ENCODE results near the gene UST. TPM values are rescaled to one million over a fixed set of nuclear protein-coding genes. Genes with fewer than 3 reads are reported as not detected.
"Not testable (repeated sequence)": the region's sequence is repeated elsewhere in the genome, so short reads cannot be mapped to it uniquely, and the experiment has no call there.

Gene UST
- total and polyA plus RNA-seq, 4 donors = 8.4 to 21.5 (median 14.1) TPM

- 47 to 56% methylated on average over 16 of the region's 16 CpGs for WGBS, 2 donors
- no peak for ATAC-seq (ENCODE audit: low FRiP score)
- H3K36me3 ChIP-seq (ENCODE audit: control insufficient read depth in 1 of 2, insufficient read depth in 2 of 2, low read length in 1 of 2) = no peaks in the 10 kb centered on the region
- H3K4me3 ChIP-seq (ENCODE audit: low read length in 2 of 2) = no peak overlapping the region
- no peak overlapping the region for H3K27ac ChIP-seq (ENCODE audit: low read depth in 1 of 2, low read length in 2 of 2)
- no peaks in the 10 kb centered on the region for H3K27me3 ChIP-seq (ENCODE audit: control insufficient read depth in 1 of 2, insufficient read depth in 2 of 2, low read length in 1 of 2)
- H3K9me3 ChIP-seq (ENCODE audit: control insufficient read depth, low read length) = no peaks in the 10 kb centered on the region
- intact Hi-C loops (cut with DNase I) = no loop called here
- H3K4me1 ChIP-seq (ENCODE audit: control insufficient read depth in 1 of 2, insufficient read depth in 2 of 2, low read length in 2 of 2) = peaks cover 0 to 6% of the 10 kb centered on the region in 2 donors
- DNase-seq = no peak
These were observed 105.1 kb downstream of the UST start for GRCh38 chr6:148851683-148852556.

GRCh38 chr6:148852688-148853087 is 105.9 kb downstream of the UST start:
- Histone ChIP-seq H3K9me3 (ENCODE audit: control insufficient read depth, low read length) (no peaks in the 10 kb centered on the region), H3K27me3 (ENCODE audit: control insufficient read depth in 1 of 2, insufficient read depth in 2 of 2, low read length in 1 of 2) (no peaks in the 10 kb centered on the region), H3K4me3 (ENCODE audit: low read length in 2 of 2) (no peak overlapping the region), H3K27ac (ENCODE audit: low read depth in 1 of 2, low read length in 2 of 2) (no peak overlapping the region), H3K4me1 (ENCODE audit: control insufficient read depth in 1 of 2, insufficient read depth in 2 of 2, low read length in 2 of 2) (peaks cover 0 to 6% of the 10 kb centered on the region in 2 donors), H3K36me3 (ENCODE audit: control insufficient read depth in 1 of 2, insufficient read depth in 2 of 2, low read length in 1 of 2) (no peaks in the 10 kb centered on the region)
- no peak for DNase-seq
- WGBS, 2 donors = 90 to 92% methylated on average over 6 of the region's 6 CpGs
- no peak for ATAC-seq (ENCODE audit: low FRiP score)
- intact Hi-C loops (cut with DNase I) = no loop called here

- H3K4me3 ChIP-seq (ENCODE audit: low read length in 2 of 2); H3K27ac ChIP-seq (ENCODE audit: low read depth in 1 of 2, low read length in 2 of 2); H3K4me1 ChIP-seq (ENCODE audit: control insufficient read depth in 1 of 2, insufficient read depth in 2 of 2, low read length in 2 of 2); H3K27me3 ChIP-seq (ENCODE audit: control insufficient read depth in 1 of 2, insufficient read depth in 2 of 2, low read length in 1 of 2); DNase-seq; H3K9me3 ChIP-seq (ENCODE audit: control insufficient read depth, low read length); H3K36me3 ChIP-seq (ENCODE audit: control insufficient read depth in 1 of 2, insufficient read depth in 2 of 2, low read length in 1 of 2); ATAC-seq (ENCODE audit: low FRiP score); intact Hi-C loops (cut with DNase I): not testable (repeated sequence)
- 97% methylated on average over 3 of the region's 3 CpGs for WGBS, 2 donors
These were observed 106.3 kb downstream of the UST start for GRCh38 chr6:148853113-148853512.

- no peak overlapping the region for H3K27ac ChIP-seq (ENCODE audit: low read depth in 1 of 2, low read length in 2 of 2)
- H3K36me3 ChIP-seq (ENCODE audit: control insufficient read depth in 1 of 2, insufficient read depth in 2 of 2, low read length in 1 of 2) = no peaks in the 10 kb centered on the region
- H3K4me3 ChIP-seq (ENCODE audit: low read length in 2 of 2) = no peak overlapping the region
- intact Hi-C loops (cut with DNase I) = no loop called here
- 20 to 29% methylated on average over 5 of the region's 5 CpGs for WGBS, 2 donors
- peaks cover 0 to 6% of the 10 kb centered on the region in 2 donors for H3K4me1 ChIP-seq (ENCODE audit: control insufficient read depth in 1 of 2, insufficient read depth in 2 of 2, low read length in 2 of 2)
- no peak for DNase-seq
- no peaks in the 10 kb centered on the region for H3K27me3 ChIP-seq (ENCODE audit: control insufficient read depth in 1 of 2, insufficient read depth in 2 of 2, low read length in 1 of 2)
- no peak for ATAC-seq (ENCODE audit: low FRiP score)
- no peaks in the 10 kb centered on the region for H3K9me3 ChIP-seq (ENCODE audit: control insufficient read depth, low read length)
These were observed 107.3 kb downstream of the UST start for GRCh38 chr6:148854096-148854495.

- H3K9me3 ChIP-seq (ENCODE audit: control insufficient read depth, low read length) = no peaks in the 10 kb centered on the region
- intact Hi-C loops (cut with DNase I) = no loop called here
These were observed 108.2 kb downstream of the UST start for GRCh38 chr6:148854992-148855391.

GRCh38 chr6:148855744-148856143 is 108.9 kb downstream of the UST start:
- DNase-seq = no peak
- no peak for ATAC-seq (ENCODE audit: low FRiP score)
- H3K27ac ChIP-seq (ENCODE audit: low read depth in 1 of 2, low read length in 2 of 2) = no peak overlapping the region
- no peak overlapping the region for H3K4me3 ChIP-seq (ENCODE audit: low read length in 2 of 2)
- no peaks in the 10 kb centered on the region for H3K27me3 ChIP-seq (ENCODE audit: control insufficient read depth in 1 of 2, insufficient read depth in 2 of 2, low read length in 1 of 2)
- WGBS, 2 donors = 95 to 96% methylated on average over 7 of the region's 7 CpGs
- no peaks in the 10 kb centered on the region for H3K9me3 ChIP-seq (ENCODE audit: control insufficient read depth, low read length)
- peaks cover 0 to 6% of the 10 kb centered on the region in 2 donors for H3K4me1 ChIP-seq (ENCODE audit: control insufficient read depth in 1 of 2, insufficient read depth in 2 of 2, low read length in 2 of 2)
- intact Hi-C loops (cut with DNase I) = no loop called here
- H3K36me3 ChIP-seq (ENCODE audit: control insufficient read depth in 1 of 2, insufficient read depth in 2 of 2, low read length in 1 of 2) = no peaks in the 10 kb centered on the region

More at GRCh38 chr6:148854992-148855391, 108.2 kb downstream of the UST start:
- peaks cover 0 to 6% of the 10 kb centered on the region in 2 donors for H3K4me1 ChIP-seq (ENCODE audit: control insufficient read depth in 1 of 2, insufficient read depth in 2 of 2, low read length in 2 of 2)
- H3K27me3 ChIP-seq (ENCODE audit: control insufficient read depth in 1 of 2, insufficient read depth in 2 of 2, low read length in 1 of 2) = no peaks in the 10 kb centered on the region
- H3K4me3 ChIP-seq (ENCODE audit: low read length in 2 of 2) = no peak overlapping the region
- DNase-seq = no peak
- H3K27ac ChIP-seq (ENCODE audit: low read depth in 1 of 2, low read length in 2 of 2) = no peak overlapping the region
- 89 to 91% methylated on average over 11 of the region's 11 CpGs for WGBS, 2 donors
- no peaks in the 10 kb centered on the region for H3K36me3 ChIP-seq (ENCODE audit: control insufficient read depth in 1 of 2, insufficient read depth in 2 of 2, low read length in 1 of 2)
- no peak for ATAC-seq (ENCODE audit: low FRiP score)

- no peak for DNase-seq
- Histone ChIP-seq H3K27ac (ENCODE audit: low read depth in 1 of 2, low read length in 2 of 2) (no peak overlapping the region), H3K27me3 (ENCODE audit: control insufficient read depth in 1 of 2, insufficient read depth in 2 of 2, low read length in 1 of 2) (no peaks in the 10 kb centered on the region), H3K4me1 (ENCODE audit: control insufficient read depth in 1 of 2, insufficient read depth in 2 of 2, low read length in 2 of 2) (peaks cover 0 to 6% of the 10 kb centered on the region in 2 donors), H3K4me3 (ENCODE audit: low read length in 2 of 2) (no peak overlapping the region), H3K36me3 (ENCODE audit: control insufficient read depth in 1 of 2, insufficient read depth in 2 of 2, low read length in 1 of 2) (no peaks in the 10 kb centered on the region), H3K9me3 (ENCODE audit: control insufficient read depth, low read length) (no peaks in the 10 kb centered on the region)
- intact Hi-C loops (cut with DNase I) = no loop called here
- no peak for ATAC-seq (ENCODE audit: low FRiP score)
- whole genome bisulfite sequencing, 2 donors = 87% methylated on average over 3 of the region's 3 CpGs
These were observed 111.1 kb downstream of the UST start for GRCh38 chr6:148857798-148858390.

- H3K27me3 ChIP-seq (ENCODE audit: control insufficient read depth in 1 of 2, insufficient read depth in 2 of 2, low read length in 1 of 2); ATAC-seq (ENCODE audit: low FRiP score); H3K4me3 ChIP-seq (ENCODE audit: low read length in 2 of 2); H3K9me3 ChIP-seq (ENCODE audit: control insufficient read depth, low read length); H3K36me3 ChIP-seq (ENCODE audit: control insufficient read depth in 1 of 2, insufficient read depth in 2 of 2, low read length in 1 of 2); H3K27ac ChIP-seq (ENCODE audit: low read depth in 1 of 2, low read length in 2 of 2); H3K4me1 ChIP-seq (ENCODE audit: control insufficient read depth in 1 of 2, insufficient read depth in 2 of 2, low read length in 2 of 2); DNase-seq; intact Hi-C loops (cut with DNase I): not testable (repeated sequence)
- 88 to 89% methylated on average over 16 of the region's 16 CpGs for WGBS, 2 donors
These were observed 117.3 kb downstream of the UST start for GRCh38 chr6:148864132-148864531.

- ATAC-seq (ENCODE audit: low FRiP score) = no peak
- Histone ChIP-seq H3K4me3 (ENCODE audit: low read length in 2 of 2) (no peak overlapping the region), H3K27me3 (ENCODE audit: control insufficient read depth in 1 of 2, insufficient read depth in 2 of 2, low read length in 1 of 2) (no peaks in the 10 kb centered on the region), H3K27ac (ENCODE audit: low read depth in 1 of 2, low read length in 2 of 2) (no peak overlapping the region), H3K9me3 (ENCODE audit: control insufficient read depth, low read length) (no peaks in the 10 kb centered on the region), H3K36me3 (ENCODE audit: control insufficient read depth in 1 of 2, insufficient read depth in 2 of 2, low read length in 1 of 2) (no peaks in the 10 kb centered on the region), H3K4me1 (ENCODE audit: control insufficient read depth in 1 of 2, insufficient read depth in 2 of 2, low read length in 2 of 2) (no peaks in the 10 kb centered on the region)
- intact Hi-C loops (cut with DNase I) = no loop called here
- 84 to 96% methylated on average over 5 of the region's 5 CpGs for WGBS, 2 donors
- DNase-seq = no peak
These were observed 118.1 kb downstream of the UST start for GRCh38 chr6:148864941-148865340.

Measured in aorta (tissue), 5 donors.